CD4-positive, alpha-beta T cell (primary cell): Measurements from ENCODE around the gene TIRAP. TPM values are rescaled to one million over a fixed set of nuclear protein-coding genes. Genes with fewer than 3 reads are reported as not detected.

Source experiments
- ATAC-seq: fragments of 200-7000 bp; cut with Tn5 transposase; one replicate; pipeline ENCODE4 v1.10.0; 2022; ENCODE audit warnings: mild to moderate bottlenecking; ENCODE audit not compliant: poor library complexity
- CTCF ChIA-PET: fragments of 350-600 bp; sonication (Branson Sonifier 250); formaldehyde crosslinking; loops from one replicate; lab custom pipeline; 2021; ENCODE audit warnings: antibody characterized with exemption, inconsistent platforms; lab: Charles Lee
- POLR2A ChIA-PET: fragments of 350-600 bp; sonication (Branson Sonifier 250); formaldehyde crosslinking; loops from one replicate; lab custom pipeline; 2021; ENCODE audit warnings: antibody characterized with exemption, inconsistent platforms; lab: Charles Lee
- DNase-seq, 14 experiments: peaks; one replicate each; pipeline ENCODE4 v3.0.0-alpha.2; 2013 to 2020; ENCODE audit warnings: mixed read lengths in 2 of 14
- H3K27ac ChIP-seq, 2 donors: one replicate each; pipeline versions ENCODE4 v1.5.1 to v1.7.0; 2013; ENCODE audit warnings: low read length in 2 of 2, low read depth in 1 of 2, mild to moderate bottlenecking in 1 of 2
- H3K27me3 ChIP-seq, 2 experiments: 1 replicate in 1 of 2; 2 replicates in 1 of 2; pipeline versions ENCODE4 v1.6.1 to v1.7.0; 2013; ENCODE audit warnings: low read length in 2 of 2, control low read depth in 1 of 2, mild to moderate bottlenecking in 1 of 2, moderate library complexity in 1 of 2; ENCODE audit not compliant: insufficient read depth in 2 of 2, control insufficient read depth in 1 of 2
- H3K36me3 ChIP-seq: one replicate; pipeline ENCODE4 v1.6.1; 2013; ENCODE audit warnings: low read length, control low read depth; ENCODE audit not compliant: insufficient read depth
- H3K4me1 ChIP-seq: one replicate; pipeline ENCODE4 v1.6.1; 2013; ENCODE audit warnings: low read length, control low read depth; ENCODE audit not compliant: insufficient read depth
- H3K4me3 ChIP-seq: one replicate; pipeline ENCODE4 v1.5.1; 2013; ENCODE audit warnings: mild to moderate bottlenecking, low read length, moderate library complexity
- H3K9me3 ChIP-seq, 2 experiments: 1 replicate in 1 of 2; 2 replicates in 1 of 2; pipeline versions ENCODE4 v1.6.1 to v1.7.0; 2013; ENCODE audit warnings: low read length in 2 of 2, mild to moderate bottlenecking in 2 of 2, control low read depth in 1 of 2, moderate library complexity in 1 of 2; ENCODE audit not compliant: control insufficient read depth in 1 of 2, insufficient read depth in 1 of 2
- H3K27ac Mint-ChIP-seq: one replicate; pipeline ENCODE4 v1.8.0; 2020; ENCODE audit warnings: mixed read lengths
- H3K27me3 Mint-ChIP-seq: one replicate; pipeline ENCODE4 v1.8.0; 2021; ENCODE audit warnings: mixed read lengths
- H3K36me3 Mint-ChIP-seq: one replicate; pipeline ENCODE4 v1.8.0; 2021; ENCODE audit warnings: low read depth, mixed read lengths
- H3K4me1 Mint-ChIP-seq: one replicate; pipeline ENCODE4 v1.8.0; 2021; ENCODE audit warnings: low read depth, mixed read lengths
- H3K4me3 Mint-ChIP-seq: one replicate; pipeline ENCODE4 v1.8.0; 2020; ENCODE audit warnings: mild to moderate bottlenecking, mixed read lengths
- H3K9me3 Mint-ChIP-seq: one replicate; pipeline ENCODE4 v1.8.0; 2020; ENCODE audit warnings: mixed read lengths
- intact Hi-C, 2 experiments: fragments of 100-400 bp; cut with DNase I in 1 of 2; cut with micrococcal nuclease in 1 of 2; formaldehyde crosslinking; loops; one replicate each; pipeline versions ENCODE4 v1.15.1 to v1.9.0; 2023 to 2025; cut with DNase I, micrococcal nuclease
- total RNA-seq, 174 experiments: library from RNA in 2 of 174; stranded (reverse) in 2 of 174; gene quantifications; one replicate each; pipeline ENCODE4 v1.2.3 and lab custom pipeline; 2021 to 2026
- TF ChIP-seq, protein P1 (sequence below): fragments of 200-600 bp; IDR thresholded peaks from one replicate; pipeline ENCODE4 v1.8.0; 2022; ENCODE audit warnings: antibody characterized with exemption, mild to moderate bottlenecking

TIRAP gene
- total RNA-seq, 2 experiments from 2014 or later = 7.7 to 7.9 TPM

DNA sequence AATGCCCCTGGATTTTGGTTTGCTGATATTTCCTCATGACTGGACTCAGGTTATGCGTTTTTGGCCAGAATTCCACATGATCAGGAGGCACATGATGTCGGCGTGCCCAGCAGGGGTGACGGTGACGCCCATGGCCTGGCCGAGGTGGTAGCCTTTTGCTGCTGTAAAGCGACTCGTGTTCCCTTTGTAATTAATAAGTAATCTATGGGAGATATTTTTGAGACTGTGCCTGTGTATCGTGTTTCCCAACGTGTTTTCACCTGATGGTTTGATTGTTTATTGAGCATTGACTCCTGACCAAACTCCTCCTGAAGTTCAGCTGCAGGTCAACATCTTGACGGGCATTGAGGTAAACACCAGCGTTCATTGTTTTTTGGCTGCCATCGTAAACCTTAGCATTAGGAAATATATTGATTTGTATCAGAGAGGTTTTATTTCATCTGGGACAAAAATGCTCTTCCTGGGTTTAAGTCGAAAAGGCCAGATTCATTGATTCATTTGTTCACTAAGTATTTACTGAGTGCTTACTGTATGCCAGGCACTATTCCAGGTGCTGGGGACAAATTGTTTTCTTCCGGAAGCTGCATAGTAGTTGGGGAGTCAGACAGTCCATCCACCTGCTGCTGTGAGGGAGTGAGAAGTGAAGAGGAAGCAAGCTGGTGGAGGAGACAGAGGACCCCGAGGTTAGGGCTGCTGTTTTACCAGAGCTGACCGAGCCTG, 44.5 kb downstream of the TIRAP start:
- POLR2A ChIA-PET = no interaction called here
- H3K36me3 ChIP-seq = peaks cover 19% of the 10 kb centered on the region
- H3K4me3 ChIP-seq = no peak overlapping the region
- peaks cover 18% of the 10 kb centered on the region for H3K4me1 Mint-ChIP-seq
- ATAC-seq (no peak), DNase-seq (no peak)
- no peaks in the 10 kb centered on the region for H3K9me3 Mint-ChIP-seq
- no peaks in the 10 kb centered on the region for H3K4me1 ChIP-seq
- intact Hi-C loops = no loop called here
- TF ChIP-seq, protein P1, sequence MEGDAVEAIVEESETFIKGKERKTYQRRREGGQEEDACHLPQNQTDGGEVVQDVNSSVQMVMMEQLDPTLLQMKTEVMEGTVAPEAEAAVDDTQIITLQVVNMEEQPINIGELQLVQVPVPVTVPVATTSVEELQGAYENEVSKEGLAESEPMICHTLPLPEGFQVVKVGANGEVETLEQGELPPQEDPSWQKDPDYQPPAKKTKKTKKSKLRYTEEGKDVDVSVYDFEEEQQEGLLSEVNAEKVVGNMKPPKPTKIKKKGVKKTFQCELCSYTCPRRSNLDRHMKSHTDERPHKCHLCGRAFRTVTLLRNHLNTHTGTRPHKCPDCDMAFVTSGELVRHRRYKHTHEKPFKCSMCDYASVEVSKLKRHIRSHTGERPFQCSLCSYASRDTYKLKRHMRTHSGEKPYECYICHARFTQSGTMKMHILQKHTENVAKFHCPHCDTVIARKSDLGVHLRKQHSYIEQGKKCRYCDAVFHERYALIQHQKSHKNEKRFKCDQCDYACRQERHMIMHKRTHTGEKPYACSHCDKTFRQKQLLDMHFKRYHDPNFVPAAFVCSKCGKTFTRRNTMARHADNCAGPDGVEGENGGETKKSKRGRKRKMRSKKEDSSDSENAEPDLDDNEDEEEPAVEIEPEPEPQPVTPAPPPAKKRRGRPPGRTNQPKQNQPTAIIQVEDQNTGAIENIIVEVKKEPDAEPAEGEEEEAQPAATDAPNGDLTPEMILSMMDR = no peak
- H3K9me3 ChIP-seq = no peaks in the 10 kb centered on the region
- H3K36me3 Mint-ChIP-seq = peaks cover 55% of the 10 kb centered on the region
- no peaks in the 10 kb centered on the region for H3K27me3 Mint-ChIP-seq
- H3K4me3 Mint-ChIP-seq = no peak overlapping the region
- CTCF ChIA-PET = no interaction called here
- no peaks in the 10 kb centered on the region for H3K27me3 ChIP-seq
- no peak overlapping the region for H3K27ac ChIP-seq
- no peak overlapping the region for H3K27ac Mint-ChIP-seq

DNA sequence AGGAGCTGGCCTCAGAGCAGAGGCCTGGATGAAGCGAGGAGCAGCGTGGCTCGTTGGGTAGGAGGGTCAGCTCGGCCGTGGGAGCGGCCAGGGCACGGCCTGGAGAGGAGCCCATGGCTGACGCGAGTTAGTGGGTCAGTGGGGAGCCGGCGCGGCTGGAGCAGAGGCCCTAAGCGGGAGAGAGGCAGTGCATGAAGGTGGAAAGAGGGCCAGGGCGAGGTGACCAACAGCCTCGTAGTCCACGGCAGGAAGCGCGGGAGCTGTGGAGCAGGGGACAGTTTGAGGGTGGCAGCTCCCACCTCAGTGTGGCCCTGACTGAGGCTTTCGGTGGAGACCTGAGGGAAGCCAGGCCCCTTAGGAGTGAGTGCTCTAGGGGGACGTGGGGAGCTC, 45.1 kb downstream of the TIRAP start:
- H3K4me3 ChIP-seq = no peak overlapping the region
- no peaks in the 10 kb centered on the region for H3K9me3 Mint-ChIP-seq
- H3K9me3 ChIP-seq = no peaks in the 10 kb centered on the region
- H3K27me3 ChIP-seq = no peaks in the 10 kb centered on the region
- no peaks in the 10 kb centered on the region for H3K27me3 Mint-ChIP-seq
- POLR2A ChIA-PET = no interaction called here
- H3K36me3 Mint-ChIP-seq = peaks cover 59% of the 10 kb centered on the region
- no peak overlapping the region for H3K27ac ChIP-seq
- peaks cover 18% of the 10 kb centered on the region for H3K4me1 Mint-ChIP-seq
- CTCF ChIA-PET = no interaction called here
- no peak overlapping the region for H3K27ac Mint-ChIP-seq
- intact Hi-C loops = no loop called here
- H3K4me1 ChIP-seq = no peaks in the 10 kb centered on the region
- H3K36me3 ChIP-seq = peaks cover 22% of the 10 kb centered on the region
- DNase-seq (no peak), ATAC-seq (no peak)
- no peak overlapping the region for H3K4me3 Mint-ChIP-seq
- TF ChIP-seq, protein P1 = no peak

DNA sequence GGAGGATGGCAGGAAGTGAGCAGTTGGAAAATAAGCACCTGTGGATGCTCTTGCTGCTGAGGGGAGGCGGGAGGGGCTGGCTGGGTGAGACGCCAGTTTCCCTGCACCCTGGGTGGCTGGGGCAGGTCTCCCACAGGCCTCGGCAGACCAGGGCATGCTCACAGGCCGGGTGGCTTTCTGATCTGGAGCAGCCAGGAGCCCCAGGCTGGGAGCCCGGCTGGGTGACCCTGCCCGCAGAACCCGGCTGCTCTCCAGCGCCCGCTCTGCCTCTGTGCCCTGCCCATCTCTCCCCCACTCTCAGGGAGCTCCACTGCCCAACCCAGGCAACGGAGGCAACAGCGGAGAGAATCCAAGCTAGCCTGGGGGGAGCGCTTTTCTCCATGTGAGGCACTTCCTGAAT, 45.6 kb downstream of the TIRAP start:
- TF ChIP-seq, protein P1 = no peak
- H3K27ac Mint-ChIP-seq = no peak overlapping the region
- H3K4me3 ChIP-seq = no peak overlapping the region
- H3K36me3 Mint-ChIP-seq = peaks cover 60% of the 10 kb centered on the region
- POLR2A ChIA-PET = no interaction called here
- H3K9me3 ChIP-seq = no peaks in the 10 kb centered on the region
- no peaks in the 10 kb centered on the region for H3K27me3 ChIP-seq
- H3K4me3 Mint-ChIP-seq = no peak overlapping the region
- H3K9me3 Mint-ChIP-seq = no peaks in the 10 kb centered on the region
- no peaks in the 10 kb centered on the region for H3K4me1 ChIP-seq
- H3K36me3 ChIP-seq = peaks cover 26% of the 10 kb centered on the region
- intact Hi-C loops = no loop called here
- peaks cover 18% of the 10 kb centered on the region for H3K4me1 Mint-ChIP-seq
- CTCF ChIA-PET = no interaction called here
- ATAC-seq = no peak
- DNase-seq = no peak
- H3K27ac ChIP-seq = no peak overlapping the region
- no peaks in the 10 kb centered on the region for H3K27me3 Mint-ChIP-seq
